Measurements from ENCODE around the gene STEAP2.
A peak's percentile ranks its signal among the peaks of the same experiment; 100 is the strongest.

The STEAP2 gene

GRCh38 chr7:90276033-90276728 is 64.6 kb downstream of the STEAP2 start:
- DNase-seq: peak; percentile 21
